ENCODE measurements around the gene CCL4.

GRCh38 chr17:36142235-36142634 is 38.6 kb downstream of the CCL4 start:
- TF ChIP-seq EP300 (IDR thresholded peaks at IDR 0.05) (no peak), POLR2A (IDR thresholded peaks at IDR 0.05) (no peak)

Data from tibial nerve (tissue), 3 donors.